GM18870 (cell line): ENCODE measurements around the gene SHISA6.

Source experiments
- ATAC-seq: cut with Tn5 transposase; IDR thresholded peaks from one replicate; pipeline ENCODE4 v1.9.1; 2021; ENCODE audit warnings: moderate library complexity; ENCODE audit not compliant: unreplicated experiment

The SHISA6 gene

DNA sequence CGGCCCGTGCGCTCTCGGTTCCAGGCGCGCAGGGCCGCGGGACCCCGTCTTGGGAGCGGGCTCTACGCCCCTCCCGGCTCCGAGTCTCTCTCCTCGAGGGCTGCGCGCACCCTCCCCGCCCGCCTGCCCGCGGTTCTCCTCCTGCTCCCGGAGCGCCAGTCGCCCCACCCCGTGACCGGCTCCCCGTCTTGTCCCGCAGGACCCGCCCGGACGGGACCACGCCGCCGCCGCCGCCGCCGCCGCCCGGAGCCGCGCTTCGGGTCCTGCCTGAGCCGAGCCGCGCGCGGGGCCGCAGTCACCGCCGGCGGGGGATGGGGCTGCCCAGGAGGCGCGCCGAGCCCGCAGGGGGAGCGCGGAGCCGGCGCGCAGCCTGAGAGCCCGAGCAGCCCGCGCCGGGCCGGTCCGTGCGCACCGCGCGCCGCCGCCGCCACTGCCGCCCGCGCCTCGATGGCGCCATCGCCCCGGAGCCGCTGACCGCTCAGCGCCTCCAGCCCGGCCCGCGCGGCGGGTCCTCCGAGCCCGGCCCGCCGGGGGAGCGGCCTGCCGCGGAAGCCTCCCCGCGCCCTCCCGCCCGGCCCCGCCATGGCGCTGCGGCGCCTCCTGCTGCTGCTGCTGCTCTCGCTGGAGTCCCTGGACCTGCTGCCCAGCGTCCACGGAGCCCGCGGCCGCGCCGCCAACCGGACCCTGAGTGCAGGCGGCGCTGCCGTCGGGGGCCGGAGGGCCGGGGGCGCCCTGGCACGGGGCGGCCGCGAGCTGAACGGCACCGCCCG is at the start of gene SHISA6:
Gene SHISA6, plus strand, starts transcription at position 373 of the 770 bp plus-strand sequence.
- ATAC-seq = no peak

DNA sequence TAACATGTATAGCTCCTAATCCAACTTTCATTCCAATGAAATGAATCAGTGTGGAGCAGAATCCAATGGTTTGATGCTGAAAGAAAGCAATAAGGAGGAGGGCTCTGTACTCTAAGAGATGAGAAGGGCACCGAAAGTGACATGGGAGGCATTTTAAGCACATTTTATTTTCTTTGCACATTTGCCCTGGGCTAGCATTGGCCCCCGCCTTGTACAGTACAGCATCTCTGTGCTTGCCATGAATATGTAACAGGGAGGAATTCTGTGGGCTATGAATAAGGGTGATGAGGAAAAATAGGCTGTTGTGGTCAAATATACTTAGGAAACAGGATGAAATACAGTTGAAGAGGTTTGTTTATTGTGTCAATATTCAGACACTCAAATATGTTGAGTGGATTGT is 45.2 kb upstream of the SHISA6 start:
- no peak for ATAC-seq

DNA sequence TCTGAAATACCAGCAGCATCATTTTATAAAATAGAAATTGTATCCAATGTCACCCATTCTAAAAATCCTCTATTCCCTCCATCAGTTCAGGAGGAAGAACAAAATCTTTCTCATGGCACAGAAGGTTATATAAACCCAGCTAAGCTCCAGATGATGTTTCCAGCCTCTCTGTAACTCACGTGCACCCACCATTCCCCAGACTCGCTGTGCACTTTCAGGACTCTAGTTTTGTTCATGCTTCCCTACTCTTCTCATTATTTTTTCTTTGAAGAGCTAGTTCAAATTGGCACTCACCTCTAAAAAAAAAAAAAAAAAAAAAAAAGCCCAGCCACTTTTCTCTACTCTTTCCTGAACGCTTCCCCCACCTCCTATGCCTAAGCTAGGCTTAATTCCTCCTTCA is 36.0 kb upstream of the SHISA6 start:
- no peak for ATAC-seq

DNA sequence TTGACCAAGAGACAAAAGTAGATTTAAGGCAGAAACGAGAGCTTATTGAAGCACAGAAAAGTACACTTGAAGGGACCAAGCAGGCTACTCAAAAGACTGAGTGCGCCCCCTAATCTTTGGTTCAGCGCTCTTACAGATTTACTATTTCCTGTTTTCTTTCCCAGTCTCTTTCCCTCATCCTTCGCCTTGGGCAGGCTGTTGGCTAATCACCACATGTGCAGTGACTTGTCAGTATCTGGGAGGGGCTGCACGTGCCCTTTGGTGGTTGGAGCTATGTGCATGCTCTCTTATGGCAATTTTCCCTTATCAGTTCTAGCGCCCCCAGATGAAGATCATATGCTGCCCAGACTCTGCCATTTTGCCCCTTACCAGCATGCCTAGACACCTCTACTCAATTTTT is 35.4 kb upstream of the SHISA6 start:
- ATAC-seq = no peak

- ATAC-seq = no peak
Measured at GRCh38 chr17:11209906-11210305, 31.1 kb upstream of the SHISA6 start.

GRCh38 chr17:11212792-11213191 is 28.2 kb upstream of the SHISA6 start:
- no peak for ATAC-seq

GRCh38 chr17:11216976-11217375 is 24.0 kb upstream of the SHISA6 start:
- ATAC-seq = no peak

DNA sequence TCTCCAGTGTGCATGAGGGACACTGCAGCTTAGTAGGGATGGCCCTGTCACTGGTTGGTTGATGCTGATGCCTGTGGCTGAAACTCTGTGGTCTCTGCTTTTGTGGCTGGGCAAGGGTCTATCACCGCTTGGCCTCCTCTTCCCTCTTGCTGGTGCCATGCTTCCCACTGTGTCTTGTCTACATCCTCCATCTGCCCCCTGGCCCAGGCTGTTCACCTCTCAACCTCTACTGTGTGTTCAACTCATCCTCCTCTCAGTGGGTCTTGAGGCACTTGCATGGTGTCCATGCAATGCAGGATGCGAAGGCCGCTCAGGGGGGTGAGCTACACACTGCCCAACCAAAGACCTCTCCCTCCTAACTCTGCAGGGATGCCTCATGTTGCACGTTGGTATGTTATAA is 19.8 kb upstream of the SHISA6 start:
- ATAC-seq = no peak

- ATAC-seq = no peak
Measured at GRCh38 chr17:11221721-11222120, 19.3 kb upstream of the SHISA6 start.

GRCh38 chr17:11238705-11239104 is 2.3 kb upstream of the SHISA6 start:
- ATAC-seq = no peak

GRCh38 chr17:11239379-11239970 is 1.5 kb upstream of the SHISA6 start:
- no peak for ATAC-seq

GRCh38 chr17:11240041-11240840 is 772 bp upstream of the SHISA6 start:
- no peak for ATAC-seq

GRCh38 chr17:11241611-11242226 is 706 bp downstream of the SHISA6 start:
- no peak for ATAC-seq

DNA sequence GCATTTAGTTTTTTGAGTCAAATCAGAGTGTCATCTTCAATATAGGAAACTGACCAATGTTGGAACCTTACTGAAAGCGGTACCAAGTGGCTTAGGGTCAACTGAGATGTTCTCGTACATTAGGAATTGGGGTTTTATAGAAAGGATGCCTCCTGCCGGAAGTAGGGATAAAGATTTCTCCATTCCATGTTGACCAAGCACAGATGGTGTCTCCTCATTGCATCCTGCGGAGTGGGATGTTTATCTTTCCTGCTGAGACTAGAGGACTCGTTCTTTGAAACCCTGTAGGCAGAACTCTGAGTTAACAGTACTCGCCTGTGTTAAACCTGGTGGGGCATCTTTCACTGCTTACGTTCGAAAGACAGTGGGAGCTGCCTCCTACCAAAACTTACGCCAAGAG is 1.4 kb downstream of the SHISA6 start:
- no peak for ATAC-seq

DNA sequence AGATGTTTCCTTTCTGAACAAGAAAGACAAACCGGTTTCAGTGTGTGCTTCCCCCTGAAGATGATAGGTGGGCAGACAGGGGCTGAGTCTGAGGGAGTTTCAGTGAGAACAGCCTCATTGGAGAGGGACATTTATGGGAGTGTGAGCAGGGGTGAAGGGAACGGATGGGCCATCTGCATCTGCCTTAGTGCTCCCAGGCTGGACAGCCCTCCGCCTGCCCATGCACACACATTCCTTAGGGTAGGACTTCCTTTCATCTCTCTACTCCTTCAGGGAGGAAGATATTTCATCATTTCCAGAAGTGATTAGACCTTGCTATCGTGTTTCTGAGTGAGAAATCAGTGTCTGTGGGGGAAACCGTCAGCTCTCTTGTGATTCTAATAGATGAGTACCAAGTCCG is 3.8 kb downstream of the SHISA6 start:
- ATAC-seq = no peak

DNA sequence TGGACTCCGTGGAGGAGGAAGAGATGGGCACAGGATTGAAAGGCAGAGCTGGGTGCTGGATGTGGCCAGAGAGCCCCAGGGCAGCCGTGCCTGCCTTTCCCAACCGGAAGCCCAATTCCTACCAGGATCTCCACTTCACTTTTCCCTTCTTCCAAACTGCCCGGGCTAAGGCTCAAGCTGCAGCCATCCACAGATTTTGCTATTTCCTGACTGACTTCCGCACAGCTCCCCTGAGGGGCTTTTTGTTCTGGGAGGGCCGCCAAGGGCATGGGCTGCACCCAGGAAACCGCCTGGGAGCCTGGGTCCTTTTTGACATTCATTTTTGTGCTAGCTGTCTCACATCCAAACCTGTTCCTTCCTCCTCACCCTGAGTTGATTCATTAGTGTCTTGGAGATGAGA is 4.2 kb downstream of the SHISA6 start:
- ATAC-seq = no peak

- ATAC-seq = no peak
Measured at GRCh38 chr17:11245791-11246190, 4.8 kb downstream of the SHISA6 start.

- ATAC-seq = no peak
Measured at GRCh38 chr17:11250161-11250560, 9.1 kb downstream of the SHISA6 start.

- no peak for ATAC-seq
Measured at GRCh38 chr17:11251561-11252107, 10.6 kb downstream of the SHISA6 start.

GRCh38 chr17:11252146-11252545 is 11.1 kb downstream of the SHISA6 start:
- ATAC-seq = no peak

- no peak for ATAC-seq
Measured at GRCh38 chr17:11256877-11257276, 15.9 kb downstream of the SHISA6 start.
